Activated CD4-positive, alpha-beta T cell treated with anti-CD3 and anti-CD28 coated beads for 1 hour (primary cell): ENCODE results near the gene IGSF5.
"Not testable (repeated sequence)": the region's sequence is repeated elsewhere in the genome, so short reads cannot be mapped to it uniquely, and the experiment has no call there.

Experiments
- DNase-seq: peaks from one replicate; pipeline ENCODE4 v3.0.0-alpha.2; 2020

The IGSF5 gene

DNA sequence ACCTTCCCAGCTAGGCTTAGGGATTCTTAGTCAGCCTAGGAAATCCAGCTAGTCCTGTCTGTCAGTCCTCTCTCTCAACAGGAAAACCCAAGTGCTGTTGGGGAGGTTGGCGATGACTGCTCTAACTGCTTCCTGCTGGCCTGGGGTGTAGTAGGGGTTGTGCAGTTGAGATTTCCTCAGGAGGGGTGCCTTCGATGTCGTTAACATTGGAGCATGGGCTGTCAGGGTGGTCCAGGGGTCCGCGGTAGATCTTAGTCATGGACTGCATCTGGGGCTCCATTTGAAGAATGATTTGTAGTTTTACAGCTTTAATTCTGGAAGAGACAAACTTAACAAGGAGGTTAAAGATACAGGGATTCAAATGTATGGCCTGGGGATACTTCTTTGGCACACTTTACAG, 5.5 kb upstream of the IGSF5 start:
- DNase-seq, result not testable (repeated sequence)

DNA sequence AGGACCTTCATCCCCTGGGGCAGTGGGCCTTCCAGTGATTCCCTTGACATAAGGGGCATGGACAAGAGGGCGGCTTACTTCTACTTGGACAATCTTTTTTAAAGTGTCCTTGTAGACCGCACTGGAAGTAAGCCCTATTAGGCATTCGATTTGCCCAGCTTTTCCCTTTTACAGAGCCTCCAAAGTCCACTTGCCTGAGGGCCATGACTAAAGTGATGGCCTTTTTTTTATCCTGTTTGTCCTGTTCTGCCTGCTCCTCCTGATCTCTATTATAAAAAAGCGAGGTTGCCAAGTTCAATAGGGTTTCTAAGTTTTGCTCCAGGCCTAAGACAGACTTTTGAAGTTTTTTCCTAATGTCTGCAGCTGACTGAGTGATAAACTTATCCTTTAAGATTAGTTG, 2.4 kb upstream of the IGSF5 start:
- not testable (repeated sequence) for DNase-seq

DNA sequence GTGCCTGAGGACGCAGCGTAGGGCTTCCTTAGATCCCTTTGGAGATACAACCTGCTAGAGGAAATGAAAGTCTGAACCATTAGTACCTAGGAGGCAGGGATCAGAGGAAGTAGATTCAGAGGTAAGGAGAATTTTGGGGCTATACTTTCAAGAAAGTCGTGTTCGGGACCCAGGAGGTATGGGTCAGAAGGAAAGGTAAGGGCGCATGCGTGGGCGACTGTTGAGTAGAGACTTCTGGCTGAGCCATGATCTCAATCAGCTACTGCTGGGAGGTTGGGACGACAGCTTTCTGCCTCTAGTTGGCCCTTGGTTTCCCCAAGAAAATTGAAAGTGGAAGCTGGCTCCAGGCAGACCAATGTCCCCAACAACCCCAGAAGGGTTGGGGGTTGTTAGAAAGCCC, 349 bp downstream of the IGSF5 start:
- not testable (repeated sequence) for DNase-seq

DNA sequence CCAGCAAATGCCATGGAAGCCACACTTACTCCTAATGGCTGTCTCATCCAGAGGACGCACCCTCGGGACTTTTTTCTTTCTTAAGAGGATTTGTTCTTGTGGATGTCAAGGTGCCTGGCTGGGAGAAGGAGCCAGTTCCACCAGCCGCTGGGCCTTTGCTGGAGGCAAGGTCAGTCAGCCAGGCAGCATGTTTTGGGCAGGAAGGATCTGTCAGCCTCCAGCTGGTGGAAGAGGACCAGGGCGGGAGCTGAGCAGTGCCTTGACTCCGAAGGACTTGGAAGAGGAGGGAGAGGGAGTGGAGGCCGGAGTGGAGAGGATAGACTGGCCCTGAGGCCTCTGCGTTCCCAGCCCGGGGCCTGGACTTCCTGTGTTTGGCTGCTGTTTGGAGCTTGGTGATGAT, 5.7 kb downstream of the IGSF5 start:
- DNase-seq, result no peak

DNA sequence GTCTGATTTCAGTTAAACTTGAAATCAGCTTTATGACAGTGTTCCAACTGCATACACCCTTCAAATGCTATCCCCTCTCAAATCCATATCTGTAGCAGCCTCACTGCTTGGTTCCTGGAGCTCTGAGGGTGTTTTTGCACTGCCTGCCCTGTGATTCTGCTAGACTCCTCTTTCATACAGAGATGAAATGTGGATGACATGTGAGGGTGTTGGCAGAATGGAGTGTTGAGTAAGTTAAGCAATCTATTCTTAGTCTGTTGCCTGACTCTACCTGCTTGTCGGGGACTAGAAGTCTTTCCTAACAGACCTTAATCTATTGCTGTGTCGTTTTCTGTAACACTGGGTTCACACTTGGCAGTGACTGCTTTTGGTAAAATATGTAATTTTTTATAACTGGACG, 9.8 kb downstream of the IGSF5 start:
- DNase-seq, result no peak

GRCh38 chr21:39756285-39756684, 11.3 kb downstream of the IGSF5 start:
- no peak for DNase-seq

GRCh38 chr21:39763272-39763970, 18.4 kb downstream of the IGSF5 start:
- DNase-seq, result no peak

DNA sequence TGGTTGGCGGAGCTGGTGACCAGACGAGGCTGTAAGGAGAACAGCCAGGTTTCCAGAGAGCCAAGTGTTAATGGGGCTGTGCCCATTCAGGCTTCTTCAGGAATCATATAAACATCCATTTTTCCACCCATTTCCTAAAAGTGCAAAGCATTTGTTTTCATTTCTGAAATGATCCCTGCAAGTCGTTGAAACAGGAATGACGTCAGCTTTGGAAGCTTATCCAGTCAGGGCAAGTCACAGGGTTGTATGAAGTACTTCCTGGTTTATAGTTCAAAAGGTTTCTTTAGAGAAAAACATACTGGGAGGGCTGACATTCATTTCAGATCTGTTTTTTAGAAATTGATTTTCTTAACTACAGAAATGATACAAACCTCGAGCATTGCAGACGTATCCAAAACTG, 29.2 kb downstream of the IGSF5 start:
- DNase-seq, result no peak

- no peak for DNase-seq
Measured at GRCh38 chr21:39775816-39776215, 30.8 kb downstream of the IGSF5 start.

DNA sequence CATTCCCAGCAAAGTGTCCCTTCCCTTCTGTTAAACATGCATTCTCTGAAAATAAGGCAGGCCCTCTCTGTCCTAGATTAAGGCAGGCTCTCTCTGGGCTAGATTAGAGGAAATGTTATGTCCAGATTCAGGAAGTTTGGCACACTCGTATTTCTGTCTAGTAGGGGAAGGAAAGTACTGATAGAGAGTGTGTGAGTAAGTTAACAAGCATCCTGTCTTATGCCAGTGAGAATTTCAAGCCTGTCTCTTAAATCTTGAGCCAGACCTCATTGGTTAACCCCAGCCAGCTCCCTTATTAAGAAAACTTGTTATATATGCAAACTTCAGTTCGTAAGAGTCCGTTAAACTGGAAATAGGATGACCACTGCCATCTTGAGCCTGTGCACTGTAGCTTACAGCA, 31.6 kb downstream of the IGSF5 start:
- no peak for DNase-seq

- DNase-seq, result no peak
Measured at GRCh38 chr21:39781331-39781730, 36.3 kb downstream of the IGSF5 start.

GRCh38 chr21:39788383-39788782, 43.4 kb downstream of the IGSF5 start:
- DNase-seq, result no peak

GRCh38 chr21:39796466-39796865, 51.5 kb downstream of the IGSF5 start:
- no peak for DNase-seq

GRCh38 chr21:39799178-39799577, 54.2 kb downstream of the IGSF5 start:
- no peak for DNase-seq

DNA sequence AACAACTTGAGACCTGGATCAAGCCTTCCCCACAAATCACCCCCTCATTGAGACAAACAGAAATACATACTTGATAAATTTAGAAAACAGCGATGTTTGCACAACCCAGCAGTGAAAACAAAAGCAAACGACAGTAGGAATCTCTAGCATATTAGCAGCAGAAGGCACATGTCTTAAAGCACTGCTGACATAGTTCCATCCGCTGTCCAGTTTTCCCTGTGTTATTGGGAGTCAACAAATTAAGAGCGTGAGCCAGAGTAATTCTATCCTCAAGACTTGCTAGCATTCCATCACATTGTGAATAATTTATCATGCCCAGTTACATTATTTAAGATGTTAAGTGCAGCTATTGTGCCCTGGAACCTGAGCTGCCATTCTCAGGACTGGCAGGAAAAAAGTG, 55.3 kb downstream of the IGSF5 start:
- DNase-seq, result no peak

DNA sequence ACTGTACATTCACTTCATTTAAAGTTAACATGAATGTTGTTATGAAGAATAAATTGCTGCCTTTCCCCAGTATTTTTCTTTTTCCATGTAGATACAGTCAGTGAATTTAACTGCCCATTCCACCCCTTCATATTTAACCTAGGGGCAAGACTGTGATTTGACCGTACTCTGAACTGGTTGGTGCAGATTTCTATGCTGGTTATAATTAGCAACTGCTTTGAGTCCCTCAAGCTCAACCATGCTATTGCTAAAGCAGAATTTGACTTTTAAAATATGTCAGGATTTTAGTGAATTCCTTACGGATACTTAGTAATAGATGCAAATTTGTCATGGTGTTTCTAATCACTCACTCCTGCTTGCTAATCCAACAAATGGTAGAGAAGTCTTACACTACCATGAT, 57.2 kb downstream of the IGSF5 start:
- DNase-seq, result no peak

DNA sequence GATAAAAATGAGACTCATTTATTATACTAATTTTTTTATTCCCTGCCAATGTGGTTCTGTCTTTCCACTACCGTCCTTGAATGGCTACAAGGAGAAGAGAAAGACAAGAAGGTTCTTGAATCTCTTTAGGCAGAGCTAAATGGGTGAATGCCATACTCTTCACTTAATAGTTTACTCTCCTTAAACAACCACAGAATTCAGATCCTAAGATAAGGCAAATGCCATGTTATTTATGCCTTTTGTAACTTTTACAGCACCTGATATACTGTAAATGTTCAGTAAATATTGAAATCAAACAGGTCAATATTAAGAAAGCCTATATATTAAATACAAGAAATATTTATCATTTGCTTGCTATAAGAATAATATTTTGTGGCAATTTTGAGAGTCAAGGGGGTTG, 58.4 kb downstream of the IGSF5 start:
- no peak for DNase-seq

GRCh38 chr21:39804240-39804639, 59.3 kb downstream of the IGSF5 start:
- DNase-seq, result no peak

- no peak for DNase-seq
Measured at GRCh38 chr21:39805983-39806382, 61.0 kb downstream of the IGSF5 start.

DNA sequence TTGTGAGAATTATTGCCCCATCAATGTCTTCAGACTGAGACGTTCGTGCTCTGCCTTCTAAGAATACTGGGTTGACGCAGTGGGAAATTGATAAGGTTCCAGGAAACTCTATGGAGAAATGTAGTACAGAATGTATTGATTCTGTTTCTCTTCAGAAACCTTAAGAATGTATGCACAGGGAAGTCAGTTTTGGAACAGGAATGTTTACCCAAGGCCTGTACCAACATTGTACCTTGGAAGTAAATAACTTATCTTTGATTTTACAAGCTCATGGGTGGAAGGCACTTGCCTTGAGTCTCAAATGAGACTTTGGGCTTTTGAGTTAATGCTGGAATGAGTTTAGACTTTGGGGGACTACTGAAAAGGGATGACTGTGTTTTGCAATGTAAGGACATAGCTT, 62.8 kb downstream of the IGSF5 start:
- DNase-seq, result no peak

DNA sequence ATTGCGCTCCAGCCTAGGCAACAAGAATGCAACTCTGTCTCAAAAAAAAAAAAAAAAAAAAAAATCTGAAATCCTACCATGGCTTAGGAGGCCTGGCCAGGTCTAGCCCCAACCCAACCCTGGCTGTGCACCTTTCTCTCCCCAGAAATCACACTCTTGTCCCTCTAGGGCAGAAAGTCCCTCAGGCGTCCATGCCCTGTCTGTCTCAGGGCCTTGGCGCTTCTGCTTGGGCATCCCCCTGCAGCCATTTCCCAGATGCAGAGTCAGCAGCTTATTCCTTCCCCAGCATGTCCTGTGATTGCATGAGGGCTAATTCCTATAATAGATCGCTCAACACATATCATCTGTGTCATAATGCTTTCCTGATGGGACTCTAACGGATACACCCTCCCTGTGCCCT, 65.0 kb downstream of the IGSF5 start:
- no peak for DNase-seq

- DNase-seq, result no peak
Measured at GRCh38 chr21:39812983-39813382, 68.0 kb downstream of the IGSF5 start.

DNA sequence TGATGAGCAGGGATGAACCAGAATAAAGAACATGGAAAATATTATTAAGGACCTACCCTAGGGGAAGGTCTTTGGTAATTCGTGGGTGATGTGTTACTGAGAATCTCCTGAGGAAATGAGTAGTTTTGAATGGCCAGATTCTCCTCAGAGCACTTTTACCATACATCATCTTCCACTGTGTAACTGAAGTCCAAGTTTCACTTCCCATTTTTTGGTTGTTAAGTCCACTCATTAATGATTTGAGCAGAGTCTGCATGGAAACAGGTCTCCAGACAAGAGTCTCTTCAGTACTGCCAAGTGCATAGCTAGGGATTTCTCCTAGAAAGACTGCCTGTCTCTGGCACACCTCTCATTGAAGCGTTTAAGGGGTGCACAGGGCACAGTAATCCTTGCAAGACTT, 73.6 kb downstream of the IGSF5 start:
- no peak for DNase-seq

DNA sequence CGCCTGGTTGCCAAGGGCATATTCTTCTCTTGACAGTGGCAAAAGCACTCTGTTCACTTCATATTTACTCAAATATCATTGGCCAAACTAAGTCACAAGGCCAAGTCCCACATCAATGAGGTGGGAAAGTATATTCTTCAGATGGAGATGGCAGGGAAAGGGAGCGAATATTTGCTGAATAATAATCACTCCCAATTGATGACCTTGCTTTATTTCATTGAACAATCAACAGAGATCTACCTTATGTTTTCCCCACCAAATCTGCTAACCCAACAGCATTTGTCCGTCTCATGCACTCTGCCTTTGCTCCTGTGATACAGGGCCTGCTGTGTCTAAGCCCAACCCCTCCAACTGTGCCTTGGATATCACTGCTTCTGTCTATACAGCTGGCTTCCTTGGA, 77.1 kb downstream of the IGSF5 start:
- DNase-seq, result no peak

DNA sequence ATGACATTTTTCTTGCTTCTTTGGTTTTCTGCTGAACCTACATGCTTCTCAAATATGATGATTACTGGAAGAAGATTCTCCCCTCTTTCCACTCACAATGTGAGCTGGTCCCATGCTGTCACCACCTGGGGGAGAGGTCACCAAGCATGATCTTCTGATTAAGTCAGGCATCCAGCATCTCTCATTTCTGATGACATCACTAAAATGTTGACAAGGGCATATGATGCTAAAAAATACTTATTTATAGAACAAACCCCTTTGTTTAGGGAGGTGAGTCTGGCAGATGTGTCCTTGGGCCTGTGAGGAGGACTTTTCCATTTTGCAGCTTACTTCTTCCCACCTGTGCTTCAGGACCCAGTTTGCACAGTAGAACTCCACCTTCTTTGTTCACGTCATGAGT, 80.3 kb downstream of the IGSF5 start:
- no peak for DNase-seq

DNA sequence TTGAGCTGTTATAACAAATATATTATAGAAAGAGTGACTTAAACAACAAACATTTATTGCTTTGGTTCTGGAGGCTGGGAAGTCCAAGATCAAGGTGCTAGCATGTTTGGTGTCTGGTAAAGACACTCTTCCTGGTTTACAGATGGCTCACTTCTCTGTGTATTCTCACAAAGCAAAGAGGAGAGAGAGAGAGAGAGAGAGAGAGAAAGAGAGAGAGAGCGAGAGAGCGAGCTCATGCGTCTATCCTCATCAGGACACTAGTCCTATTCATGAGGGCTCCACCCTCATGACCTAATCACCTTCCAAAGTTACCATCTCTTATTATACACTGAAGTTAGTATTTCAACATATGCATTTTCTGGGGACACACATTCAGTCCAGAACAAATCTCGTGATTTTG, 89.6 kb downstream of the IGSF5 start:
- no peak for DNase-seq
